OCI-LY7 (cell line): ENCODE measurements around the gene FBRSL1. TPM values are rescaled to one million over a fixed set of nuclear protein-coding genes. Genes with fewer than 3 reads are reported as not detected.

Source experiments
- BruUV-seq: library from RNA; stranded (reverse); fragments of 400-500 nt; replicated peaks from 2 replicates; lab custom pipeline; 2021; lab: Mats Ljungman, UMichigan
- CTCF ChIA-PET: fragments of 300-600 bp; sonication (Branson Sonifier 250); formaldehyde crosslinking; loops from one replicate; lab custom pipeline; 2022; ENCODE audit warnings: antibody characterized with exemption; ENCODE audit not compliant: unreplicated experiment; lab: Charles Lee
- POLR2A ChIA-PET: fragments of 300-600 bp; sonication (Branson Sonifier 250); formaldehyde crosslinking; loops from one replicate; lab custom pipeline; 2022; ENCODE audit warnings: antibody characterized with exemption; lab: Charles Lee
- DNase-seq: peaks from one replicate; pipeline ENCODE4 v3.0.0-alpha.2; 2015; ENCODE audit warnings: low spot score
- H2AFZ ChIP-seq: fragments of 200-600 bp; sonication (generic), shearing (Covaris generic); 2 replicates; pipeline ENCODE4 v1.6.1; 2014; ENCODE audit warnings: mild to moderate bottlenecking, antibody characterized with exemption, low read length, moderate library complexity
- H3K27ac ChIP-seq: fragments of 200-600 bp; sonication (generic); 2 replicates; pipeline ENCODE4 v1.5.1; 2014; ENCODE audit warnings: mixed run types, low read depth, mild to moderate bottlenecking, moderate library complexity, low read length, inconsistent platforms; ENCODE audit not compliant: poor library complexity, severe bottlenecking
- H3K36me3 ChIP-seq: fragments of 200-600 bp; sonication (generic); 2 replicates; pipeline ENCODE4 v1.6.1; 2014; ENCODE audit warnings: mild to moderate bottlenecking, antibody characterized with exemption, low read length, moderate library complexity, mixed read lengths; ENCODE audit not compliant: insufficient read depth
- H3K4me1 ChIP-seq: fragments of 200-600 bp; sonication (generic); 2 replicates; pipeline ENCODE4 v1.5.1; 2014; ENCODE audit warnings: mild to moderate bottlenecking, low read length; ENCODE audit not compliant: insufficient read depth, poor library complexity, severe bottlenecking
- H3K4me2 ChIP-seq: fragments of 200-600 bp; sonication (generic); 2 replicates; pipeline ENCODE4 v1.6.1; 2014; ENCODE audit warnings: mild to moderate bottlenecking, low read length
- H3K4me3 ChIP-seq: fragments of 200-600 bp; sonication (generic); 2 replicates; pipeline ENCODE4 v1.5.1; 2014; ENCODE audit warnings: mild to moderate bottlenecking, low read depth, low read length; ENCODE audit not compliant: poor library complexity, severe bottlenecking
- H3K79me2 ChIP-seq: fragments of 200-600 bp; sonication (generic); 2 replicates; pipeline ENCODE4 v1.6.1; 2016; ENCODE audit warnings: low read depth, mild to moderate bottlenecking, low read length, moderate library complexity, mixed read lengths; ENCODE audit not compliant: insufficient read depth
- H3K9me2 ChIP-seq: fragments of 200-600 bp; sonication (generic); 2 replicates; pipeline ENCODE4 v1.6.1; 2016; ENCODE audit warnings: mild to moderate bottlenecking, low read length, mixed read lengths; ENCODE audit not compliant: insufficient read depth
- H3K9me3 ChIP-seq: fragments of 200-600 bp; sonication (generic); 2 replicates; pipeline ENCODE4 v1.6.1; 2014; ENCODE audit warnings: mild to moderate bottlenecking, mixed run types, low read length, mixed read lengths
- H4K20me1 ChIP-seq: fragments of 200-600 bp; sonication (generic); 2 replicates; pipeline ENCODE4 v1.6.1; 2014; ENCODE audit warnings: mild to moderate bottlenecking, antibody characterized with exemption, low read length, moderate library complexity, mixed read lengths; ENCODE audit not compliant: insufficient read depth
- CTCF ChIP-seq: fragments of 200-600 bp; sonication (generic); conservative IDR thresholded peaks from 2 replicates; pipeline ENCODE4 v1.5.1; 2014; ENCODE audit warnings: mild to moderate bottlenecking, antibody characterized with exemption, low read length, moderate library complexity, mixed read lengths
- EZH2phosphoT487 ChIP-seq: fragments of 200-600 bp; sonication (generic); IDR thresholded peaks from 2 replicates; pipeline ENCODE4 v1.6.1; 2018; ENCODE audit warnings: low read depth, borderline replicate concordance, mild to moderate bottlenecking, mixed run types, antibody characterized with exemption, low read length, moderate library complexity, mixed read lengths
- intact Hi-C: fragments of 100-400 bp; cut with micrococcal nuclease; formaldehyde crosslinking; loops from one replicate; pipeline ENCODE4 v1.10.0; 2022; ENCODE audit not compliant: unreplicated experiment
- total RNA-seq, 2 experiments: library from RNA; depleted of rRNA in 1 of 2; stranded (reverse); fragments of >200 nt in 1 of 2; shearing (Covaris generic) in 1 of 2; gene quantifications; 2 replicates each; pipeline ENCODE4 v1.2.3, GENCODE V29; 2014 to 2022

Gene FBRSL1
- total RNA-seq, 2 experiments from 2014 or later, result 24.6 to 87.8 TPM

- POLR2A ChIA-PET, result no interaction called here
- H4K20me1 ChIP-seq, result no peaks in the 10 kb centered on the region
- no peaks in the 10 kb centered on the region for H3K79me2 ChIP-seq
- no peaks in the 10 kb centered on the region for H3K9me2 ChIP-seq
- no peaks in the 10 kb centered on the region for H3K36me3 ChIP-seq
- TF ChIP-seq CTCF (no peak), EZH2phosphoT487 (no peak)
- H3K4me3 ChIP-seq, result no peak overlapping the region
- DNase-seq, result no peak
- intact Hi-C loops, result no loop called here
- BruUV-seq, result no TSS peak
- H3K4me2 ChIP-seq, result no peak overlapping the region
- H3K27ac ChIP-seq, result no peak overlapping the region
- CTCF ChIA-PET, result no interaction called here
- H2AFZ ChIP-seq, result no peak overlapping the region
- peaks cover 11% of the 10 kb centered on the region for H3K4me1 ChIP-seq
- H3K9me3 ChIP-seq, result no peaks in the 10 kb centered on the region
Measured at GRCh38 chr12:132484183-132484890, 5.6 kb upstream of the FBRSL1 start.

DNA sequence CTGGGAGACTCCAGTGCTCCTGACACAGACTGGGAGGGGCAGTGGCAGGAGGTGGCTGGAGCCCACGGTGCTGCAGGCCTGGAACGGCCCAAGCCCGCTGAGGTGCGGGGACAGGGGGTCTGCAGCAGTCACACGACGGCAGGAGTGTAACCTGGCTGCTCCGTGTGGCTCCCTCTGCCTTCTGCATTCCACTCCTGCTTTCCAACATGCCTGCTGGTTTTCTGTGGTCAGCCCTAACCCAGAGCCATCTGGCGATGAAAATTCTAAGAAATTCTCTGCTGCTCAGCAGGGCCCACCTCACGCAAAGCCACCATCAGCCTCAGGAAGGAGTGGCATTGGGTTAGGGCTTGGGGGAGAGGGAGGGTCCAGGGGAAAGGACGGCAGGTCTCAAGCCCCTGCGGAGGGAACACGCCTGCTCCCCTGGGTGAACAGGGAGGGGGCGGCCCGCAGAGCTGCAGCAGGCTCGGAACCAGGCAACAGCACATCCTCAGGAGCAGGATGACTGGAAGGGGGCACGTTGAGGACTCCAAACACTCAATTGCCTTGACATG lies 5.0 kb upstream of the FBRSL1 start:
- no peaks in the 10 kb centered on the region for H3K9me3 ChIP-seq
- TF ChIP-seq EZH2phosphoT487 (no peak), CTCF (no peak)
- H3K9me2 ChIP-seq, result no peaks in the 10 kb centered on the region
- no peaks in the 10 kb centered on the region for H4K20me1 ChIP-seq
- no peak overlapping the region for H2AFZ ChIP-seq
- no peak overlapping the region for H3K4me2 ChIP-seq
- H3K79me2 ChIP-seq, result no peaks in the 10 kb centered on the region
- ChIA-PET POLR2A (no interaction called here), CTCF (no interaction called here)
- no peak overlapping the region for H3K27ac ChIP-seq
- no peaks in the 10 kb centered on the region for H3K36me3 ChIP-seq
- no peak for DNase-seq
- no TSS peak for BruUV-seq
- H3K4me1 ChIP-seq, result peaks cover 11% of the 10 kb centered on the region
- intact Hi-C loops, result no loop called here
- H3K4me3 ChIP-seq, result no peak overlapping the region

DNA sequence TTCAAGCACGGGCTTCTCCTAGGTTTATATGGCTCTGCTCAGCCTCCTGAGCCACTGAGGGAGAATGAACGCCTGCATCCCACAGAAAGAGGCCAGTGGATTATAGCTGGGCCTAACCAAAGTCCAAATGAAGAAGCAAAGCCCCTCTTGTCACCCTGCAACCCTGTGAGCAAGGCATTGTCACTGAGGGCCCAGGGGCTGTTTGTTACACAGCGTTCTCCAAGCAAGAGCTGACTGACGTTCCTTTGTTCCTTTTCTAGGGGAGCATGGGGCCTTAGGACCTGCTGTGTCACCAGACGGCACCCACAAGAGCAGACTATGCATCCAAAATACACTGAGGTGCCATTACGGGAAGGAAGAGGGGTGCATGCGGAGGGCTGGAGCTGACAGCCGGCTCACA lies 4.3 kb upstream of the FBRSL1 start:
- Histone ChIP-seq H4K20me1 (no peaks in the 10 kb centered on the region), H3K79me2 (no peaks in the 10 kb centered on the region), H3K4me2 (no peak overlapping the region), H3K9me3 (no peaks in the 10 kb centered on the region), H3K36me3 (no peaks in the 10 kb centered on the region), H3K4me3 (no peak overlapping the region), H3K4me1 (peaks cover 11% of the 10 kb centered on the region), H3K9me2 (no peaks in the 10 kb centered on the region), H3K27ac (no peak overlapping the region), H2AFZ (no peak overlapping the region)
- ChIA-PET CTCF (no interaction called here), POLR2A (no interaction called here)
- DNase-seq, result no peak
- intact Hi-C loops, result no loop called here
- no TSS peak for BruUV-seq
- no peak for TF ChIP-seq CTCF
- no peak for TF ChIP-seq EZH2phosphoT487
